ENCODE results near the gene FCRL4. TPM values are rescaled to one million over a fixed set of nuclear protein-coding genes. Genes with fewer than 3 reads are reported as not detected.

FCRL4 gene
- not detected for total RNA-seq
- long read RNA-seq: 0 reads

- DNase-seq (ENCODE audit: missing footprints) (no peak), ATAC-seq (no peak)
- intact Hi-C loops (cut with DNase I): no loop called here
Measured at GRCh38 chr1:157597959-157598667, at the start of gene FCRL4. TSS of gene FCRL4 (minus strand) at chr1:157598085. CDS start at chr1:157597944, 141 bp downstream.

- no peak for ATAC-seq
- no peak for DNase-seq (ENCODE audit: missing footprints)
- intact Hi-C loops (cut with DNase I): no loop called here
Measured at GRCh38 chr1:157646144-157646543, 48.3 kb upstream of the FCRL4 start.

GRCh38 chr1:157641177-157641576, 43.3 kb upstream of the FCRL4 start:
- no peak for ATAC-seq
- intact Hi-C loops (cut with DNase I): no loop called here
- no peak for DNase-seq (ENCODE audit: missing footprints)

- intact Hi-C loops (cut with DNase I): no loop called here
- no peak for ATAC-seq
- no peak for DNase-seq (ENCODE audit: missing footprints)
Measured at GRCh38 chr1:157639800-157640199, 41.9 kb upstream of the FCRL4 start.

GRCh38 chr1:157628773-157629172, 30.9 kb upstream of the FCRL4 start:
- intact Hi-C loops (cut with DNase I): no loop called here
- ATAC-seq (no peak), DNase-seq (ENCODE audit: missing footprints) (no peak)

GRCh38 chr1:157626099-157626498, 28.2 kb upstream of the FCRL4 start:
- ATAC-seq: no peak
- intact Hi-C loops (cut with DNase I): no loop called here
- DNase-seq (ENCODE audit: missing footprints): no peak

DNA sequence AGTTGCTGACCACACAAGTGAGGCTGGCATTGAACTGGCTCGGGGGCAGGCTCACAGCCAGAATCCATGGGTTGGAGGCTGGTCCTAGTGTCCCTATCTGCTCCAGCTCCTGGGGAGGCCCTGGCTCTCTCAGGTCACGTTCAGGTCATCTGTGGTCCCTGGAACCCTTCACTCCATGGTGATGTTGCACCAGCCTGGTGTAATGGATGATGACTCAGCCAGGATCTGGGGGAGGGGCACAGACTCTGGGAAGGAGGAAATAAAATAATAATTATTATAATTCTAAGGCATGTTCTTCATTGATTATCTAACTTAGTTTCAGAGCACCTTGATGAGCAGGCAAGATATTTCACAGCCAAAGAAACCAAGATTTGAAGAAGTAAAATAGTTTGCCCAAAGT, 26.6 kb upstream of the FCRL4 start:
- DNase-seq (ENCODE audit: missing footprints): no peak
- intact Hi-C loops (cut with DNase I): no loop called here
- ATAC-seq: no peak

- intact Hi-C loops (cut with DNase I): no loop called here
- DNase-seq (ENCODE audit: missing footprints) (no peak), ATAC-seq (no peak)
Measured at GRCh38 chr1:157622471-157622870, 24.6 kb upstream of the FCRL4 start.

GRCh38 chr1:157618190-157618589, 20.3 kb upstream of the FCRL4 start:
- no peak for ATAC-seq
- intact Hi-C loops (cut with DNase I): no loop called here
- no peak for DNase-seq (ENCODE audit: missing footprints)

GRCh38 chr1:157600236-157600635, 2.4 kb upstream of the FCRL4 start:
- intact Hi-C loops (cut with DNase I): no loop called here
- ATAC-seq: no peak
- no peak for DNase-seq (ENCODE audit: missing footprints)

DNA sequence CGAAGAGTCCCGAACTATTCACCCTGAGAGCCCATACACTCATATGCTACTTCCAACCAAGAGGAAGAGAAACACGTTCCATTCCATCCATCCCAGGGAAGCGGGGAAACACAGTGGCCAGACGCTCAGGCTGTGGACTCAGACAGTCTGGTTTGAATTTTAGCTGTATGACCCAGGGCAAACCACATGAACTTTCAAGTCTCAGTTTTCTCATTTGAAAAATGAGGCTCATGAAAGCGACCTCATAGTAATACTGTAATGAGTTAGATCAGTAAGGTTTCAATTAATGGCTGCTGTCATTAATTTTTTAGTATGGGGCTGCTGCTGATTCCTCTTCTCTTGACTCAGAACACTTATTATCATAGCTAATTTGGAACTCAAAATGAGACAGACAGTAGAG, 1.5 kb downstream of the FCRL4 start:
- intact Hi-C loops (cut with DNase I): no loop called here
- DNase-seq (ENCODE audit: missing footprints) (no peak), ATAC-seq (no peak)

- no peak for ATAC-seq
- no peak for DNase-seq (ENCODE audit: missing footprints)
- intact Hi-C loops (cut with DNase I): no loop called here
Measured at GRCh38 chr1:157595356-157595755, 2.5 kb downstream of the FCRL4 start.

GRCh38 chr1:157585984-157586383, 11.9 kb downstream of the FCRL4 start:
- DNase-seq (ENCODE audit: missing footprints): no peak
- intact Hi-C loops (cut with DNase I): loop anchor here (10.0 kb wide), 1 partner anchor 539 kb away; a partner anchor contains a TSS
- no peak for ATAC-seq

- ATAC-seq (no peak), DNase-seq (ENCODE audit: missing footprints) (no peak)
- intact Hi-C loops (cut with DNase I): loop anchor here (10.0 kb wide), 1 partner anchor 540 kb away; a partner anchor contains a TSS
Measured at GRCh38 chr1:157584503-157584902, 13.4 kb downstream of the FCRL4 start.

DNA sequence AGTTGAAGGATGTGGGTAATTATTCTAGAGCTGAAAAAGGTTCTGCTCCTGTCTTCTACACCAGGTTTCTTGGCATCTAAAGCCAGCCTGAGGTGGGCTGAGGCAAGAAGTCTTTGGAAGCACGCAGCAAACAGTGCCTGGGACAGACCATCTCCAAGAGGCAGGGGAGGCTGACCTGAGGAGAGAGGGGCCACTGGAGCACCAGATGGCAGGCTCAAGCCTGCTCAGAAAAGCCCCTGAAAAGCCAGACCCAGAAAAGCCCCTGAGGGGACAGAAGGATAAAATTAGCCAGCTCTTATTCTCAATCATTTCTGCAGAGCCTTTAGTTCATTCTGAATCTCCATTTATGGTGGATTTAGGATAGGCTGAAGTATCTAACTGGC, 17.1 kb downstream of the FCRL4 start:
- no peak for DNase-seq (ENCODE audit: missing footprints)
- intact Hi-C loops (cut with DNase I): loop anchor here (10.0 kb wide), 1 partner anchor 544 kb away; a partner anchor contains a TSS
- no peak for ATAC-seq

GRCh38 chr1:157580179-157580827, 17.6 kb downstream of the FCRL4 start:
- intact Hi-C loops (cut with DNase I): loop anchor here (10.0 kb wide), 1 partner anchor 544 kb away; a partner anchor contains a TSS
- DNase-seq (ENCODE audit: missing footprints) (no peak), ATAC-seq (no peak)

DNA sequence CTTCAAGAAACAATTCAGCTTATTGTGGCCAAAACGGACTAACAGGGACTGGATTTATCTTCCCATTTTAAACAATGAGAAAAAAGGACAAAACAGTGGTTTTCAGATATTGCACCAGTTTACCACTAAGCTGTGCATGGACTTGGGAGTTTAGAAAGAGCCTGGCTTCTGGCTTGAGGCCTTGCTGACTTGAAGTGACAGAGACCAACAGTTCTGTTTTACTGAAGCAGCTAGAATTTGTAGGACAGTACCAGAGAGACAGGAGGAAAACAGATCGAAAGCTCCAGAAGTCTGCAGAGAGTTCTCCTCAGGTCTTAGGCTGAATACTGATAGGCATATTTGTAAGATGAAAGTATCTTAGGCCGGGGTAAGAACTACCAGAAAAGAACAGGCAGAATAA, 20.5 kb downstream of the FCRL4 start:
- ATAC-seq (no peak), DNase-seq (ENCODE audit: missing footprints) (no peak)
- intact Hi-C loops (cut with DNase I): loop anchor here (5.0 kb wide), 1 partner anchor 375 kb away; no protein-coding TSS in a partner anchor

DNA sequence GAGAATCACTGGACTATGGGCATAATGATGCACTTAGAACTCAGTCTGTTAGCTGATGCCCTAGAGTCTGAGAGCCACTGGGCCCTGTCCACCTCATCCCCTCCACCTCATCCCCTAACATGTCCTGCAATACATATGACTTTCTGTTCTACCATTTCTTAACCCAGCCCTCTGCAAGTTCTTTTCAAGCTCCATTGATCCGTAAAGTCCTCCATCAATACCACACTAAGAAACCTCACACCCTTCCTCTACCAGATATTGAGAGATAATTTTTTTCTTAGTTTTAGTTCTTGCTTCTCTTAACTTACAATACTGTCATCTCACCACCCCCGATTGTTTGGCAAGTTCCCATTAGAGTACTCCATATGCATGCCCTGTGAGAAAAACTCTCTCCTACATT, 22.1 kb downstream of the FCRL4 start:
- intact Hi-C loops (cut with DNase I): loop anchor here (5.0 kb wide), 1 partner anchor 377 kb away; no protein-coding TSS in a partner anchor
- ATAC-seq: no peak
- DNase-seq (ENCODE audit: missing footprints): no peak

GRCh38 chr1:157574836-157575235, 23.0 kb downstream of the FCRL4 start:
- ATAC-seq: no peak
- intact Hi-C loops (cut with DNase I): loop anchor here (5.0 kb wide), 1 partner anchor 377 kb away; no protein-coding TSS in a partner anchor
- DNase-seq (ENCODE audit: missing footprints): no peak

All from Right ventricle myocardium inferior (tissue), 1 donor.